Smooth muscle cell (in vitro differentiated cells): Measurements from ENCODE around the gene CNTNAP2. TPM values are rescaled to one million over a fixed set of nuclear protein-coding genes. Genes with fewer than 3 reads are reported as not detected.

Experiments used
- DNase-seq: peaks from one replicate; lab custom pipeline; 2025; ENCODE audit not compliant: unreplicated experiment; lab: John Stamatoyannopoulos, UW
- H2AFZ ChIP-seq: fragments of 200-600 bp; sonication (generic); 2 replicates; pipeline ENCODE4 v1.6.0; 2016; ENCODE audit warnings: antibody characterized with exemption, low read depth, mild to moderate bottlenecking
- H3F3A ChIP-seq: fragments of 200-600 bp; sonication (generic); 2 replicates; pipeline ENCODE4 v1.6.0; 2017; ENCODE audit warnings: antibody characterized with exemption, low read depth
- H3K27ac ChIP-seq: fragments of 200-600 bp; sonication (generic); 2 replicates; pipeline ENCODE4 v1.5.1; 2016; ENCODE audit warnings: low read depth, mild to moderate bottlenecking
- H3K27me3 ChIP-seq: fragments of 200-600 bp; sonication (generic); 2 replicates; pipeline ENCODE4 v1.6.1; 2016; ENCODE audit warnings: low read depth, mild to moderate bottlenecking
- H3K36me3 ChIP-seq: fragments of 200-600 bp; sonication (generic); 2 replicates; pipeline ENCODE4 v1.5.1; 2016; ENCODE audit warnings: low read depth
- H3K4me1 ChIP-seq: fragments of 200-600 bp; sonication (generic); 2 replicates; pipeline ENCODE4 v1.5.1; 2016; ENCODE audit warnings: low read depth
- H3K4me2 ChIP-seq: fragments of 200-600 bp; sonication (generic); 2 replicates; pipeline ENCODE4 v1.6.0; 2016; ENCODE audit warnings: mild to moderate bottlenecking
- H3K4me3 ChIP-seq: fragments of 200-600 bp; sonication (generic); 2 replicates; pipeline ENCODE4 v1.5.1; 2016; ENCODE audit warnings: mild to moderate bottlenecking
- H3K79me2 ChIP-seq: fragments of 200-600 bp; sonication (generic); 2 replicates; pipeline ENCODE4 v1.6.0; 2016; ENCODE audit warnings: low read depth, mild to moderate bottlenecking
- H3K9ac ChIP-seq: fragments of 200-600 bp; sonication (generic); 2 replicates; pipeline ENCODE4 v1.6.0; 2016; ENCODE audit warnings: low read depth
- H3K9me3 ChIP-seq: fragments of 200-600 bp; sonication (generic); replicated peaks from 2 replicates; pipeline ENCODE4 v1.5.1; 2016; ENCODE audit warnings: low read depth
- H4K20me1 ChIP-seq: fragments of 200-600 bp; sonication (generic); 2 replicates; pipeline ENCODE4 v1.6.0; 2016; ENCODE audit warnings: low read depth
- CTCF ChIP-seq: fragments of 200-600 bp; sonication (generic); IDR thresholded peaks from 2 replicates; pipeline ENCODE4 v1.5.1; 2017; ENCODE audit warnings: borderline replicate concordance, mild to moderate bottlenecking, antibody characterized with exemption; ENCODE audit not compliant: insufficient read depth, poor library complexity, severe bottlenecking
- WGBS: methylation state at CpG from one replicate; pipeline ENCODE4 v1.1.7; 2016; ENCODE audit warnings: low lambda C conversion rate; 5-methylcytosine and 5-hydroxymethylcytosine counted together
- polyA plus RNA-seq: library from polyadenylated mRNA; unstranded; fragments of >200 nt; fragmentation: Nextera tagmentation; extraction: Ambion mirVana; gene quantifications from 2 replicates; pipeline ENCODE4 v1.2.1, GENCODE V29; 2016
- total RNA-seq: library from RNA; depleted of rRNA; stranded (reverse); fragments of >200 nt; gene quantifications from 2 replicates; pipeline ENCODE4 v1.2.3, GENCODE V29; 2014

The CNTNAP2 gene
- total and polyA plus RNA-seq, 2 experiments from 2014 or later, result 1.7 to 9.0 TPM

- H3K4me3 ChIP-seq, result no peak overlapping the region
- no peak overlapping the region for H3K4me2 ChIP-seq
- no peaks in the 10 kb centered on the region for H4K20me1 ChIP-seq
- peaks cover 3% of the 10 kb centered on the region for H3F3A ChIP-seq
- no peak for DNase-seq
- H3K27ac ChIP-seq, result no peak overlapping the region
- WGBS, result 75% methylated on average over 5 of the region's 5 CpGs
- no peaks in the 10 kb centered on the region for H3K36me3 ChIP-seq
- no peak overlapping the region for H3K9ac ChIP-seq
- H3K27me3 ChIP-seq, result no peaks in the 10 kb centered on the region
- peaks cover 10% of the 10 kb centered on the region for H3K4me1 ChIP-seq
- no peaks in the 10 kb centered on the region for H3K79me2 ChIP-seq
- no peak overlapping the region for H2AFZ ChIP-seq
- H3K9me3 ChIP-seq, result no peaks in the 10 kb centered on the region
- TF ChIP-seq CTCF, result no peak
Measured at GRCh38 chr7:148115308-148115707, 1998.7 kb downstream of the CNTNAP2 start.

GRCh38 chr7:148116195-148116594, 1999.6 kb downstream of the CNTNAP2 start:
- WGBS, result 65% methylated on average over 5 of the region's 5 CpGs
- no peak for DNase-seq
- Histone ChIP-seq H4K20me1 (no peaks in the 10 kb centered on the region), H3K27ac (no peak overlapping the region), H3K4me2 (peak overlapping the region; percentile 24), H3K9me3 (no peaks in the 10 kb centered on the region), H3K79me2 (no peaks in the 10 kb centered on the region), H3K27me3 (no peaks in the 10 kb centered on the region), H2AFZ (no peak overlapping the region), H3F3A (peaks cover 3% of the 10 kb centered on the region), H3K4me3 (no peak overlapping the region), H3K4me1 (peaks cover 10% of the 10 kb centered on the region), H3K9ac (no peak overlapping the region), H3K36me3 (no peaks in the 10 kb centered on the region)
- TF ChIP-seq CTCF, result no peak

GRCh38 chr7:148116829-148117403, 2000.3 kb downstream of the CNTNAP2 start:
- no peaks in the 10 kb centered on the region for H4K20me1 ChIP-seq
- 58% methylated on average over 4 of the region's 4 CpGs for WGBS
- H3K4me1 ChIP-seq, result peaks cover 10% of the 10 kb centered on the region
- H3K27ac ChIP-seq, result no peak overlapping the region
- no peak overlapping the region for H2AFZ ChIP-seq
- H3K4me3 ChIP-seq, result no peak overlapping the region
- no peaks in the 10 kb centered on the region for H3K79me2 ChIP-seq
- H3K4me2 ChIP-seq, result peak overlapping the region; percentile 24
- no peaks in the 10 kb centered on the region for H3K9me3 ChIP-seq
- DNase-seq, result no peak
- no peak overlapping the region for H3K9ac ChIP-seq
- H3K36me3 ChIP-seq, result no peaks in the 10 kb centered on the region
- peaks cover 3% of the 10 kb centered on the region for H3F3A ChIP-seq
- no peak for TF ChIP-seq CTCF
- H3K27me3 ChIP-seq, result no peaks in the 10 kb centered on the region

- H3K4me3 ChIP-seq, result no peak overlapping the region
- no peak overlapping the region for H2AFZ ChIP-seq
- no peak for TF ChIP-seq CTCF
- no peaks in the 10 kb centered on the region for H3K79me2 ChIP-seq
- no peaks in the 10 kb centered on the region for H3K36me3 ChIP-seq
- peaks cover 3% of the 10 kb centered on the region for H3F3A ChIP-seq
- no peaks in the 10 kb centered on the region for H3K9me3 ChIP-seq
- H4K20me1 ChIP-seq, result no peaks in the 10 kb centered on the region
- no peak overlapping the region for H3K4me2 ChIP-seq
- H3K4me1 ChIP-seq, result peaks cover 10% of the 10 kb centered on the region
- DNase-seq, result no peak
- 68% methylated on average over 5 of the region's 5 CpGs for WGBS
- no peak overlapping the region for H3K9ac ChIP-seq
- no peak overlapping the region for H3K27ac ChIP-seq
- H3K27me3 ChIP-seq, result peaks cover 5% of the 10 kb centered on the region
Measured at GRCh38 chr7:148118371-148118770, 2001.8 kb downstream of the CNTNAP2 start.
